GM12872 (cell line): ENCODE results near the gene SCN11A.

Experiments
- CTCF ChIP-seq: IDR thresholded peaks from 3 replicates; pipeline ENCODE4 v1.5.1; 2011; ENCODE audit warnings: low read depth, mild to moderate bottlenecking, low read length, moderate library complexity; ENCODE audit not compliant: insufficient read depth

The SCN11A gene

GRCh38 chr3:39064646-39065045, 12.9 kb upstream of the SCN11A start:
- TF ChIP-seq CTCF = no peak

- no peak for TF ChIP-seq CTCF
These were observed 11.4 kb upstream of the SCN11A start for GRCh38 chr3:39063143-39063542.

- TF ChIP-seq CTCF = no peak
These were observed 10.4 kb upstream of the SCN11A start for GRCh38 chr3:39062180-39062579.

- no peak for TF ChIP-seq CTCF
These were observed 4.4 kb upstream of the SCN11A start for GRCh38 chr3:39056151-39056550.

GRCh38 chr3:39053696-39054095, 2.0 kb upstream of the SCN11A start:
- TF ChIP-seq CTCF = no peak

GRCh38 chr3:39052583-39052982, 839 bp upstream of the SCN11A start:
- TF ChIP-seq CTCF = no peak

- no peak for TF ChIP-seq CTCF
These were observed 1.7 kb downstream of the SCN11A start for GRCh38 chr3:39050029-39050428.

GRCh38 chr3:39038165-39038564, 13.6 kb downstream of the SCN11A start:
- TF ChIP-seq CTCF = no peak
